DND-41 (cell line): ENCODE data around the gene KIF3B.

ENCODE experiments used
- ATAC-seq: fragments of 200-7000 bp; cut with Tn5 transposase; 3 replicates; pipeline ENCODE4 v1.9.1; 2021; ENCODE audit warnings: low read depth; ENCODE audit not compliant: insufficient read depth
- DNase-seq: peaks from one replicate; pipeline ENCODE4 v3.0.0-alpha.2; 2020
- H2AFZ ChIP-seq: 2 replicates; pipeline ENCODE4 v1.6.0; 2012; ENCODE audit warnings: low read depth, low read length
- H3K27ac ChIP-seq: 2 replicates; pipeline ENCODE4 v1.5.1; 2012; ENCODE audit warnings: low read length, inconsistent platforms
- H3K27me3 ChIP-seq: fragments of 200-600 bp; sonication (generic); 2 replicates; pipeline ENCODE4 v1.6.0; 2012; ENCODE audit warnings: low read length, mild to moderate bottlenecking, inconsistent platforms; ENCODE audit not compliant: insufficient read depth, poor library complexity
- H3K36me3 ChIP-seq: 2 replicates; pipeline ENCODE4 v1.5.1; 2012; ENCODE audit warnings: low read length, inconsistent platforms; ENCODE audit not compliant: insufficient read depth
- H3K4me1 ChIP-seq: 2 replicates; pipeline ENCODE4 v1.5.1; 2012; ENCODE audit warnings: mild to moderate bottlenecking, low read length; ENCODE audit not compliant: insufficient read depth
- H3K4me2 ChIP-seq: 2 replicates; pipeline ENCODE4 v1.6.0; 2012; ENCODE audit warnings: mild to moderate bottlenecking, moderate library complexity, low read length, inconsistent platforms; ENCODE audit not compliant: insufficient read depth
- H3K4me3 ChIP-seq, 2 experiments: fragments of 200-600 bp in 1 of 2; shearing (Covaris generic) in 1 of 2; 2 replicates each; pipeline ENCODE4 v1.5.1; 2012 to 2016; ENCODE audit warnings: inconsistent platforms in 2 of 2, low read length in 2 of 2, mild to moderate bottlenecking in 2 of 2, low read depth in 1 of 2, moderate library complexity in 1 of 2
- H3K79me2 ChIP-seq: 2 replicates; pipeline ENCODE4 v1.6.0; 2012; ENCODE audit warnings: low read length, inconsistent platforms; ENCODE audit not compliant: insufficient read depth
- H3K9ac ChIP-seq: 2 replicates; pipeline ENCODE4 v1.6.0; 2012; ENCODE audit warnings: low read depth, mild to moderate bottlenecking, inconsistent platforms, low read length, moderate library complexity
- H3K9me3 ChIP-seq: 2 replicates; pipeline ENCODE4 v1.5.1; 2012; ENCODE audit warnings: low read length, moderate library complexity, mild to moderate bottlenecking, inconsistent platforms; ENCODE audit not compliant: insufficient read depth, severe bottlenecking
- H4K20me1 ChIP-seq: 2 replicates; pipeline ENCODE4 v1.6.0; 2012; ENCODE audit warnings: low read length; ENCODE audit not compliant: insufficient read depth
- EZH2 ChIP-seq: IDR thresholded peaks from 3 replicates; pipeline ENCODE4 v1.6.1; 2012; ENCODE audit warnings: borderline replicate concordance, low read depth, mild to moderate bottlenecking, moderate library complexity, low read length, inconsistent platforms; ENCODE audit not compliant: severe bottlenecking
- TF ChIP-seq, protein P1 (sequence below): IDR thresholded peaks from 2 replicates; pipeline ENCODE4 v1.5.1; 2012; ENCODE audit warnings: borderline replicate concordance, low read length, moderate library complexity, mild to moderate bottlenecking; ENCODE audit not compliant: poor library complexity, severe bottlenecking; ENCODE audit errors: extremely low read depth

KIF3B gene

DNA sequence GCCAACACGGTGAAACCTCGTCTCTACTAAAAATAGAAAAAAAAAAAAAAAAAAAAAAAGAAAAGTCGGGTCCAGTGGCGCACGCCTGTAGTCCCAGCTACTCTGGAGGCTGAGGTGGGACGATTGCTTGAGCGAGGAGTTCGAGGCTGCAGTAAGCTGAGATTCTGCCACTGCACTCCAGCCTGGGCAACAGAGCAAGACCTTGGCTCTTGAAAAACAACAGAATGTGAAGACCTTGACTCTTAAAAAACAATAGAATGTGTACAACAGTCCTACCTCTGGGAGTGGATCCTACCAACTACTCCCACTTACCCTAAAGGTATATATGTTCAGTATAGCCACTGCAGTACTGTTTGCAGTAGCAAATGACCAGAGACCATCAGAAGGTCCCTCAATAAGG, 15.1 kb downstream of the KIF3B start:
- 0 out of 2 replicates have a peak, but pooled peaks cover 2% of the 10 kb centered on the region for H3K36me3 ChIP-seq
- no peaks in the 10 kb centered on the region for H3K9me3 ChIP-seq
- H2AFZ ChIP-seq: no peak overlapping the region
- TF ChIP-seq EZH2: no peak
- TF ChIP-seq, protein P1, sequence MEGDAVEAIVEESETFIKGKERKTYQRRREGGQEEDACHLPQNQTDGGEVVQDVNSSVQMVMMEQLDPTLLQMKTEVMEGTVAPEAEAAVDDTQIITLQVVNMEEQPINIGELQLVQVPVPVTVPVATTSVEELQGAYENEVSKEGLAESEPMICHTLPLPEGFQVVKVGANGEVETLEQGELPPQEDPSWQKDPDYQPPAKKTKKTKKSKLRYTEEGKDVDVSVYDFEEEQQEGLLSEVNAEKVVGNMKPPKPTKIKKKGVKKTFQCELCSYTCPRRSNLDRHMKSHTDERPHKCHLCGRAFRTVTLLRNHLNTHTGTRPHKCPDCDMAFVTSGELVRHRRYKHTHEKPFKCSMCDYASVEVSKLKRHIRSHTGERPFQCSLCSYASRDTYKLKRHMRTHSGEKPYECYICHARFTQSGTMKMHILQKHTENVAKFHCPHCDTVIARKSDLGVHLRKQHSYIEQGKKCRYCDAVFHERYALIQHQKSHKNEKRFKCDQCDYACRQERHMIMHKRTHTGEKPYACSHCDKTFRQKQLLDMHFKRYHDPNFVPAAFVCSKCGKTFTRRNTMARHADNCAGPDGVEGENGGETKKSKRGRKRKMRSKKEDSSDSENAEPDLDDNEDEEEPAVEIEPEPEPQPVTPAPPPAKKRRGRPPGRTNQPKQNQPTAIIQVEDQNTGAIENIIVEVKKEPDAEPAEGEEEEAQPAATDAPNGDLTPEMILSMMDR: no peak
- no peak overlapping the region for H3K4me2 ChIP-seq
- no peak for DNase-seq
- H3K4me1 ChIP-seq: no peaks in the 10 kb centered on the region
- H3K4me3 ChIP-seq: no peak overlapping the region
- no peak for ATAC-seq
- no peak overlapping the region for H3K27ac ChIP-seq
- peaks cover 12% of the 10 kb centered on the region for H3K79me2 ChIP-seq
- no peaks in the 10 kb centered on the region for H4K20me1 ChIP-seq
- H3K27me3 ChIP-seq: no peaks in the 10 kb centered on the region
- no peak overlapping the region for H3K9ac ChIP-seq

DNA sequence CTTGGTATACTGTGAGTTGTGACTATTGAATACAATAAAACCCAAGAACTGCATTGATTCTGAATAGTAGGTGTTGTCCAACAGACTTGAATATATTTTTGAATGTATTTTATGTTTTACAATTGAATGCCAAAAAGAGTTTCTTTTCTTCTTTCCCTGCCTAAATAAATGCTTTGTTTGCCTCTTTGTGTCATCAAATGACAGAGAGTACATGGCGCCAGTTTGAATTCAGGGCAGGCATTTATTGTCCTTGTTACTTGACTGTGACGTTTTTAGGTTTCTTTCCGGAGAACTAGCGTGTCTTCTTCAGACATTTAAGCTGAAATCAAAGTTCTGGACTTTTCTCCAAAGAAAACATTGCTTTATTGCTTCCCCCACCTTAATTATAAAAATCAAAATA, 16.6 kb downstream of the KIF3B start:
- DNase-seq (no peak), ATAC-seq (no peak)
- TF ChIP-seq, protein P1: no peak
- TF ChIP-seq EZH2: no peak
- Histone ChIP-seq H3K36me3 (no peaks in the 10 kb centered on the region), H2AFZ (no peak overlapping the region), H3K4me3 (no peak overlapping the region), H3K27me3 (no peaks in the 10 kb centered on the region), H3K4me2 (no peak overlapping the region), H3K79me2 (peaks cover 12% of the 10 kb centered on the region), H4K20me1 (no peaks in the 10 kb centered on the region), H3K9ac (no peak overlapping the region), H3K4me1 (no peaks in the 10 kb centered on the region), H3K9me3 (no peaks in the 10 kb centered on the region), H3K27ac (no peak overlapping the region)

DNA sequence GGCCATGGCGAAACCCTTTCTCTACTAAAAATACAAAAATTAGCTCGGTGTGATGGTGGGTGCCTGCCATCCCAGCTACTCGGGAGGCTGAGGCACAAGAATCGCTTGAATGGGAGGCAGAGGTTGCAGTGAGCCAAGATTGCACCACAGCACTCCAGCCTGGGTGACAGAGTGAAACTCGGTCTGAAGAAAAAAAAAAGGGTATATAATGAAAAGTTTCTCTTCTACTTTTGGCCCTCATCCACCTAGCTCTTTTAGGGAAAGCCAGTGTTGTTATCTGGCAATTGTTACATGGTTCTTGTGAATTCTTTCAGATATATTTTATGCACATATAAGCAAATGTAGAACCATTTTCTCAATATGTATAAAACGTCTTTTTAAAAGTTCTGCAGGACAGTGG, 19.0 kb downstream of the KIF3B start:
- TF ChIP-seq, protein P1: no peak
- no peak for TF ChIP-seq EZH2
- H3K79me2 ChIP-seq: peaks cover 14% of the 10 kb centered on the region
- ATAC-seq (no peak), DNase-seq (no peak)
- no peaks in the 10 kb centered on the region for H3K4me1 ChIP-seq
- H3K36me3 ChIP-seq: no peaks in the 10 kb centered on the region
- no peaks in the 10 kb centered on the region for H3K9me3 ChIP-seq
- H2AFZ ChIP-seq: no peak overlapping the region
- no peak overlapping the region for H3K4me3 ChIP-seq
- H3K27me3 ChIP-seq: no peaks in the 10 kb centered on the region
- H3K4me2 ChIP-seq: no peak overlapping the region
- H4K20me1 ChIP-seq: no peaks in the 10 kb centered on the region; the same call in 1 of the 2 replicates
- H3K27ac ChIP-seq: no peak overlapping the region
- no peak overlapping the region for H3K9ac ChIP-seq

DNA sequence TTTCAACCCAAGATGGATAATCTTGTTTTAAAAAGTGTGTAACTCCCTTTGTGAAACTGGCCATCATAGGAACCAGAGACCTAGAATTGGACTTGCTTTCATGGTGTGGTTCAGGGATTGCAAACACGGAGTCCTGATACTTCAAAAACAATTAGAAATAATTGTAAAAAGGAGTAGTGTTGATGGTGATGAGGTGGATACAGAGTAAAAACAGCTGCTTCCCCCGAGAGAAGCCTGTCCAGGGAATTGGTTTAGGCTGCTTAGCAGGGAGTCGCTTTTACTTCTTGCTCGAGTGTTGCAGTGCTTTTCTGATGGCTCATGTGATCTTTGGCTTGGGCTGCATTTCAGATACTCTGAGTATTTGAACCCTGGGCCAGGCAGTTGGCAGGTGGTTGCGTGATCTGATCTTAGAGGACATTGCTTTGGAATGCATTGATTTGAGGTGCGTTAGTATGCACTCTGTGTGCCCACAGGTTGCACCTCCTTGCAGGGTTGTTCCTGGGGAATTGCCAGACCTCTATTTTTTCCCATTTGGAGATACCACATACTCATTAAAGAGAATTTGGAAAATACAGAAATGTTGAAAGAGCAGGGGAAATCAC, 19.5 kb downstream of the KIF3B start:
- H2AFZ ChIP-seq: no peak overlapping the region
- H3K4me1 ChIP-seq: no peaks in the 10 kb centered on the region
- DNase-seq: no peak
- no peak overlapping the region for H3K4me2 ChIP-seq
- ATAC-seq: no peak
- H4K20me1 ChIP-seq: no peaks in the 10 kb centered on the region; the same call in 1 of the 2 replicates
- no peak for TF ChIP-seq EZH2
- TF ChIP-seq, protein P1: no peak
- no peak overlapping the region for H3K27ac ChIP-seq
- no peaks in the 10 kb centered on the region for H3K27me3 ChIP-seq
- peaks cover 14% of the 10 kb centered on the region for H3K79me2 ChIP-seq
- H3K9ac ChIP-seq: no peak overlapping the region
- no peaks in the 10 kb centered on the region for H3K9me3 ChIP-seq
- H3K36me3 ChIP-seq: no peaks in the 10 kb centered on the region
- H3K4me3 ChIP-seq: no peak overlapping the region
